CD4-positive, alpha-beta T cell (primary cell): ENCODE data around the gene AFDN. TPM values are rescaled to one million over a fixed set of nuclear protein-coding genes. Genes with fewer than 3 reads are reported as not detected.

Experiments
- ATAC-seq: fragments of 200-7000 bp; cut with Tn5 transposase; one replicate; pipeline ENCODE4 v1.10.0; 2022; ENCODE audit warnings: mild to moderate bottlenecking; ENCODE audit not compliant: poor library complexity
- CTCF ChIA-PET: fragments of 350-600 bp; sonication (Branson Sonifier 250); formaldehyde crosslinking; loops from one replicate; lab custom pipeline; 2021; ENCODE audit warnings: antibody characterized with exemption, inconsistent platforms; lab: Charles Lee
- POLR2A ChIA-PET: fragments of 350-600 bp; sonication (Branson Sonifier 250); formaldehyde crosslinking; loops from one replicate; lab custom pipeline; 2021; ENCODE audit warnings: antibody characterized with exemption, inconsistent platforms; lab: Charles Lee
- DNase-seq, 14 experiments: peaks; one replicate each; pipeline ENCODE4 v3.0.0-alpha.2; 2013 to 2020; ENCODE audit warnings: mixed read lengths in 2 of 14
- H3K27ac ChIP-seq, 2 donors: one replicate each; pipeline versions ENCODE4 v1.5.1 to v1.7.0; 2013; ENCODE audit warnings: low read length in 2 of 2, low read depth in 1 of 2, mild to moderate bottlenecking in 1 of 2
- H3K27me3 ChIP-seq, 2 experiments: 1 replicate in 1 of 2; 2 replicates in 1 of 2; pipeline versions ENCODE4 v1.6.1 to v1.7.0; 2013; ENCODE audit warnings: low read length in 2 of 2, control low read depth in 1 of 2, mild to moderate bottlenecking in 1 of 2, moderate library complexity in 1 of 2; ENCODE audit not compliant: insufficient read depth in 2 of 2, control insufficient read depth in 1 of 2
- H3K36me3 ChIP-seq: one replicate; pipeline ENCODE4 v1.6.1; 2013; ENCODE audit warnings: low read length, control low read depth; ENCODE audit not compliant: insufficient read depth
- H3K4me1 ChIP-seq: one replicate; pipeline ENCODE4 v1.6.1; 2013; ENCODE audit warnings: low read length, control low read depth; ENCODE audit not compliant: insufficient read depth
- H3K4me3 ChIP-seq: one replicate; pipeline ENCODE4 v1.5.1; 2013; ENCODE audit warnings: mild to moderate bottlenecking, low read length, moderate library complexity
- H3K9me3 ChIP-seq, 2 experiments: 1 replicate in 1 of 2; 2 replicates in 1 of 2; pipeline versions ENCODE4 v1.6.1 to v1.7.0; 2013; ENCODE audit warnings: low read length in 2 of 2, mild to moderate bottlenecking in 2 of 2, control low read depth in 1 of 2, moderate library complexity in 1 of 2; ENCODE audit not compliant: control insufficient read depth in 1 of 2, insufficient read depth in 1 of 2
- H3K27ac Mint-ChIP-seq: one replicate; pipeline ENCODE4 v1.8.0; 2020; ENCODE audit warnings: mixed read lengths
- H3K27me3 Mint-ChIP-seq: one replicate; pipeline ENCODE4 v1.8.0; 2021; ENCODE audit warnings: mixed read lengths
- H3K36me3 Mint-ChIP-seq: one replicate; pipeline ENCODE4 v1.8.0; 2021; ENCODE audit warnings: low read depth, mixed read lengths
- H3K4me1 Mint-ChIP-seq: one replicate; pipeline ENCODE4 v1.8.0; 2021; ENCODE audit warnings: low read depth, mixed read lengths
- H3K4me3 Mint-ChIP-seq: one replicate; pipeline ENCODE4 v1.8.0; 2020; ENCODE audit warnings: mild to moderate bottlenecking, mixed read lengths
- H3K9me3 Mint-ChIP-seq: one replicate; pipeline ENCODE4 v1.8.0; 2020; ENCODE audit warnings: mixed read lengths
- CTCF ChIP-seq: fragments of 200-600 bp; IDR thresholded peaks from one replicate; pipeline ENCODE4 v1.8.0; 2022; ENCODE audit warnings: antibody characterized with exemption, mild to moderate bottlenecking
- intact Hi-C, 2 experiments: fragments of 100-400 bp; cut with DNase I in 1 of 2; cut with micrococcal nuclease in 1 of 2; formaldehyde crosslinking; loops; one replicate each; pipeline versions ENCODE4 v1.15.1 to v1.9.0; 2023 to 2025; cut with DNase I, micrococcal nuclease
- total RNA-seq, 174 experiments: library from RNA in 2 of 174; stranded (reverse) in 2 of 174; gene quantifications; one replicate each; pipeline ENCODE4 v1.2.3 and lab custom pipeline; 2021 to 2026

AFDN gene
- total RNA-seq, 2 experiments from 2014 or later: 9.1 to 10.2 TPM

GRCh38 chr6:167946007-167946406, 119.3 kb downstream of the AFDN start:
- no peak for TF ChIP-seq CTCF
- no peak for ATAC-seq
- Mint-ChIP-seq H3K27me3 (no peaks in the 10 kb centered on the region), H3K27ac (no peak overlapping the region), H3K9me3 (no peaks in the 10 kb centered on the region), H3K4me1 (no peaks in the 10 kb centered on the region), H3K4me3 (no peak overlapping the region), H3K36me3 (no peaks in the 10 kb centered on the region)
- H3K4me3 ChIP-seq: no peak overlapping the region
- H3K36me3 ChIP-seq: peaks cover 4% of the 10 kb centered on the region
- intact Hi-C loops: no loop called here
- no peak overlapping the region for H3K27ac ChIP-seq
- H3K9me3 ChIP-seq: no peaks in the 10 kb centered on the region
- H3K4me1 ChIP-seq: no peaks in the 10 kb centered on the region
- POLR2A ChIA-PET: no interaction called here
- CTCF ChIA-PET: no interaction called here
- no peaks in the 10 kb centered on the region for H3K27me3 ChIP-seq
- DNase-seq: no peak

GRCh38 chr6:167946604-167947003, 119.9 kb downstream of the AFDN start:
- Mint-ChIP-seq H3K9me3 (no peaks in the 10 kb centered on the region), H3K4me1 (no peaks in the 10 kb centered on the region), H3K27me3 (no peaks in the 10 kb centered on the region), H3K4me3 (no peak overlapping the region), H3K27ac (no peak overlapping the region), H3K36me3 (no peaks in the 10 kb centered on the region)
- Histone ChIP-seq H3K27ac (no peak overlapping the region), H3K4me1 (no peaks in the 10 kb centered on the region), H3K4me3 (no peak overlapping the region), H3K36me3 (peaks cover 4% of the 10 kb centered on the region), H3K9me3 (no peaks in the 10 kb centered on the region), H3K27me3 (no peaks in the 10 kb centered on the region)
- DNase-seq (no peak), ATAC-seq (no peak)
- CTCF ChIA-PET: no interaction called here
- intact Hi-C loops: no loop called here
- POLR2A ChIA-PET: no interaction called here
- TF ChIP-seq CTCF: no peak

- Mint-ChIP-seq H3K27me3 (no peaks in the 10 kb centered on the region), H3K36me3 (no peaks in the 10 kb centered on the region), H3K9me3 (no peaks in the 10 kb centered on the region)
Observed at GRCh38 chr6:167947716-167948115, 121.0 kb downstream of the AFDN start.

More at GRCh38 chr6:167947716-167948115, 121.0 kb downstream of the AFDN start:
- Histone ChIP-seq H3K9me3 (no peaks in the 10 kb centered on the region), H3K36me3 (peaks cover 4% of the 10 kb centered on the region), H3K27me3 (no peaks in the 10 kb centered on the region), H3K27ac (no peak overlapping the region), H3K4me3 (no peak overlapping the region), H3K4me1 (no peaks in the 10 kb centered on the region)
- no peak overlapping the region for H3K27ac Mint-ChIP-seq
- no peak overlapping the region for H3K4me3 Mint-ChIP-seq
- CTCF ChIA-PET: no interaction called here
- DNase-seq: no peak
- ATAC-seq: no peak
- POLR2A ChIA-PET: no interaction called here
- H3K4me1 Mint-ChIP-seq: no peaks in the 10 kb centered on the region
- intact Hi-C loops: no loop called here
- TF ChIP-seq CTCF: no peak
